SU-DHL-6 (cell line): ENCODE data around the gene FAH.

ENCODE experiments used
- H2AFZ ChIP-seq: fragments of 200-600 bp; sonication (generic); 2 replicates; pipeline ENCODE4 v1.6.1; 2014; ENCODE audit warnings: low read depth, mild to moderate bottlenecking, moderate library complexity, mixed read lengths, antibody characterized with exemption, low read length; ENCODE audit not compliant: severe bottlenecking
- H3F3A ChIP-seq: fragments of 200-600 bp; shearing (Covaris generic); 2 replicates; pipeline ENCODE4 v1.6.0; 2016; ENCODE audit warnings: antibody characterized with exemption, mild to moderate bottlenecking; ENCODE audit not compliant: insufficient read depth
- H3K27ac ChIP-seq: fragments of 200-600 bp; sonication (generic); 2 replicates; pipeline ENCODE4 v1.5.1; 2016; ENCODE audit warnings: low read depth, mild to moderate bottlenecking, low read length, moderate library complexity, mixed read lengths
- H3K27me3 ChIP-seq: fragments of 200-600 bp; sonication (generic), shearing (Covaris generic); 2 replicates; pipeline ENCODE4 v1.6.0; 2014; ENCODE audit warnings: mild to moderate bottlenecking, low read length
- H3K36me3 ChIP-seq: fragments of 200-600 bp; sonication (generic); 2 replicates; pipeline ENCODE4 v1.6.1; 2014; ENCODE audit warnings: mild to moderate bottlenecking, low read length, mixed read lengths
- H3K4me2 ChIP-seq: fragments of 300-600, 200-600 bp; shearing (Covaris generic), sonication (generic); 2 replicates; pipeline ENCODE4 v1.6.0; 2014; ENCODE audit warnings: low read length, low read depth, mild to moderate bottlenecking; ENCODE audit not compliant: poor library complexity, severe bottlenecking
- H3K4me3 ChIP-seq: fragments of 200-600 bp; sonication (generic); 2 replicates; pipeline ENCODE4 v1.5.1; 2014; ENCODE audit warnings: antibody characterized with exemption, low read length, mild to moderate bottlenecking, mixed read lengths; ENCODE audit not compliant: insufficient read depth, poor library complexity, severe bottlenecking
- H3K79me2 ChIP-seq: fragments of 200-600 bp; sonication (generic); 2 replicates; pipeline ENCODE4 v1.6.1; 2014; ENCODE audit warnings: mild to moderate bottlenecking, low read length, moderate library complexity; ENCODE audit not compliant: insufficient read depth
- H3K9ac ChIP-seq: fragments of 200-600 bp; sonication (generic); 2 replicates; pipeline ENCODE4 v1.7.0; 2014; ENCODE audit warnings: mild to moderate bottlenecking, low read length
- H3K9me2 ChIP-seq: fragments of 200-600 bp; sonication (generic); replicated peaks from 2 replicates; pipeline ENCODE4 v1.6.1; 2014; ENCODE audit warnings: low read length; ENCODE audit not compliant: insufficient read depth
- H3K9me3 ChIP-seq: fragments of 200-600 bp; sonication (generic); 2 replicates; pipeline ENCODE4 v1.6.1; 2014; ENCODE audit warnings: low read length, mixed read lengths; ENCODE audit not compliant: insufficient read depth
- H4K20me1 ChIP-seq: fragments of 200-600 bp; sonication (generic); 2 replicates; pipeline ENCODE4 v1.6.1; 2014; ENCODE audit warnings: low read depth, mild to moderate bottlenecking, antibody characterized with exemption, low read length, moderate library complexity, mixed read lengths
- CTCF ChIP-seq: fragments of 200-600 bp; sonication (generic); IDR thresholded peaks from one replicate; pipeline ENCODE4 v1.5.1; 2017; ENCODE audit warnings: antibody characterized with exemption, mild to moderate bottlenecking, low read length, moderate library complexity; ENCODE audit not compliant: insufficient read depth, poor library complexity, severe bottlenecking
- EZH2phosphoT487 ChIP-seq: fragments of 200-600 bp; sonication (generic), shearing (Covaris generic); conservative IDR thresholded peaks from 2 replicates; pipeline ENCODE4 v1.6.1; 2018; ENCODE audit warnings: mild to moderate bottlenecking, antibody characterized with exemption, low read length, moderate library complexity, mixed read lengths

The FAH gene

GRCh38 chr15:80176443-80176842, 23.6 kb downstream of the FAH start:
- Histone ChIP-seq H3K4me2 (no peak overlapping the region), H3K36me3 (no peaks in the 10 kb centered on the region), H2AFZ (no peak overlapping the region), H3K27ac (no peak overlapping the region), H3K27me3 (no peaks in the 10 kb centered on the region), H3K9me3 (no peaks in the 10 kb centered on the region), H3K79me2 (no peaks in the 10 kb centered on the region), H3K9me2 (no peaks in the 10 kb centered on the region), H3K4me3 (no peak overlapping the region), H3K9ac (no peak overlapping the region), H4K20me1 (no peaks in the 10 kb centered on the region), H3F3A (no peaks in the 10 kb centered on the region)
- TF ChIP-seq CTCF (no peak), EZH2phosphoT487 (no peak)

- Histone ChIP-seq H3K4me3 (no peak overlapping the region), H3K9me2 (no peaks in the 10 kb centered on the region), H3K9me3 (no peaks in the 10 kb centered on the region), H3F3A (no peaks in the 10 kb centered on the region), H3K4me2 (no peak overlapping the region), H2AFZ (no peak overlapping the region), H3K79me2 (no peaks in the 10 kb centered on the region), H4K20me1 (no peaks in the 10 kb centered on the region), H3K36me3 (no peaks in the 10 kb centered on the region), H3K9ac (no peak overlapping the region), H3K27ac (no peak overlapping the region), H3K27me3 (no peaks in the 10 kb centered on the region)
- no peak for TF ChIP-seq EZH2phosphoT487
- TF ChIP-seq CTCF, result no peak
Measured at GRCh38 chr15:80177156-80177555, 24.4 kb downstream of the FAH start.

- no peak overlapping the region for H3K4me3 ChIP-seq
- H3F3A ChIP-seq, result no peaks in the 10 kb centered on the region
- H3K79me2 ChIP-seq, result no peaks in the 10 kb centered on the region
- H3K4me2 ChIP-seq, result no peak overlapping the region
- H3K27ac ChIP-seq, result no peak overlapping the region
- H3K9me2 ChIP-seq, result no peaks in the 10 kb centered on the region
- no peaks in the 10 kb centered on the region for H3K9me3 ChIP-seq
- no peaks in the 10 kb centered on the region for H3K27me3 ChIP-seq
- TF ChIP-seq EZH2phosphoT487 (no peak), CTCF (no peak)
- no peaks in the 10 kb centered on the region for H3K36me3 ChIP-seq
- no peaks in the 10 kb centered on the region for H4K20me1 ChIP-seq
- H2AFZ ChIP-seq, result no peak overlapping the region
- H3K9ac ChIP-seq, result no peak overlapping the region
Measured at GRCh38 chr15:80179025-80179759, 26.4 kb downstream of the FAH start.
